ENCODE results near the gene SEMA5A. TPM values are rescaled to one million over a fixed set of nuclear protein-coding genes. Genes with fewer than 3 reads are reported as not detected.

The SEMA5A gene
- total and polyA plus RNA-seq, 2 of the 8 experiments (the other 6 are each of a cell fraction or from before 2014, with no cell fraction given): 5.3 to 8.9 TPM

DNA sequence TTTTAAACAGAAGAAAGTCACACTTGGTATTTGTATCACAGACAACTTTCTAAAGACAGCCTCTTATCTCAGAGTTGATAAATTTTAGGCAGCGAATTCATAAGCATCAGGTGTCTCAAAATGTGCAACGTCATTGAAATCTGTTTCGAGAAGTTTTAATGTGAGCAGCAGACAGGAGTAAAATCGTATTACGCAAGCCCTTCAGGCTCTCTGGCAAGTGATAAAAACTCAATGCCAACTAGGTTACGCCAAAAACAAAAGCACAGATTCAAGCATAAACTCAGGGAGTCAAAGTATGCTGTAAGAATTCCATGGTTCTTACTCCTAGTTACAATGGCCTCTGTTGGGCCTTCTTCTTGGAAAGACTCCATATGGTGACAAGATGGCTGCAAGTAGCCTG, 244.7 kb downstream of the SEMA5A start:
- Histone ChIP-seq H3K23ac (ENCODE audit: insufficient read length) (no peak overlapping the region), H3K9me3 (ENCODE audit: insufficient read depth in 2 of 2, low read depth in 1 of 2, low read length in 1 of 2) (no peaks in the 10 kb centered on the region), H3K4me2 (ENCODE audit: insufficient read depth in 1 of 2, low read depth in 2 of 2, low read length in 2 of 2) (no peak overlapping the region), H3K14ac (ENCODE audit: insufficient read length) (no peak overlapping the region), H3K4me3 (ENCODE audit: extremely low read depth in 1 of 4, insufficient read depth in 2 of 4, low read depth in 3 of 4, low read length in 4 of 4) (no peak overlapping the region), H2BK120ac (replicated peaks; ENCODE audit: low read depth, low read length) (no peak overlapping the region), H4K20me1 (replicated peaks in 1 of 2; ENCODE audit: control insufficient read depth in 1 of 2, insufficient read depth in 2 of 2, low read length in 2 of 2) (no peaks in the 10 kb centered on the region), H2BK15ac (ENCODE audit: low read length) (no peak overlapping the region), H3K9ac (replicated peaks in 1 of 4; ENCODE audit: extremely low read depth in 1 of 4, low read depth in 3 of 4, low read length in 3 of 4) (no peak overlapping the region), H3K79me2 (ENCODE audit: control insufficient read depth in 1 of 2, insufficient read depth in 2 of 2, low read length in 2 of 2) (no peaks in the 10 kb centered on the region), H4K91ac (replicated peaks; ENCODE audit: insufficient read length, low read length) (no peak overlapping the region), H3K79me1 (ENCODE audit: low read depth, low read length) (no peaks in the 10 kb centered on the region), H3K4ac (replicated peaks; ENCODE audit: insufficient read length, low read depth, low read length) (no peak overlapping the region), H2AFZ (ENCODE audit: low read length) (no peak overlapping the region), H3K56ac (replicated peaks; ENCODE audit: insufficient read length, low read depth, low read length) (no peak overlapping the region), H3K27me3 (replicated peaks in 1 of 4; ENCODE audit: control insufficient read depth in 3 of 4, extremely low read depth in 1 of 4, insufficient read depth in 3 of 4, low read length in 3 of 4) (no peaks in the 10 kb centered on the region), H3K27ac (ENCODE audit: low read depth, low read length) (no peak overlapping the region), H2AK5ac (ENCODE audit: low read depth, low read length) (no peak overlapping the region), H2BK20ac (ENCODE audit: low read length) (no peak overlapping the region), H3K18ac (ENCODE audit: extremely low read depth, low read length) (no peak overlapping the region), H4K8ac (ENCODE audit: extremely low read depth, insufficient read depth, low read length) (no peak overlapping the region), H3K36me3 (ENCODE audit: control insufficient read depth in 2 of 4, insufficient read depth in 4 of 4, low read length in 3 of 4) (no peaks in the 10 kb centered on the region), H3K4me1 (replicated peaks in 1 of 4; ENCODE audit: control insufficient read depth in 3 of 4, insufficient read depth in 4 of 4, low read length in 3 of 4) (peaks cover 0 to 4% (median 0%) of the 10 kb centered on the region in 4 experiments; a peak in 1 of 7 replicates), H2BK12ac (ENCODE audit: low read depth, low read length) (no peak overlapping the region), H2BK5ac (ENCODE audit: low read depth, low read length) (no peak overlapping the region), H3K23me2 (ENCODE audit: low read depth, low read length) (no peaks in the 10 kb centered on the region), H4K5ac (ENCODE audit: insufficient read length, low read depth, low read length) (no peak overlapping the region)
- FAIRE-seq: no peak
- DNase-seq (ENCODE audit: low read depth in 1 of 2, low spot score in 2 of 2): no peak
- TF ChIP-seq, protein P1, sequence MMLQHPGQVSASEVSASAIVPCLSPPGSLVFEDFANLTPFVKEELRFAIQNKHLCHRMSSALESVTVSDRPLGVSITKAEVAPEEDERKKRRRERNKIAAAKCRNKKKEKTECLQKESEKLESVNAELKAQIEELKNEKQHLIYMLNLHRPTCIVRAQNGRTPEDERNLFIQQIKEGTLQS (IDR thresholded peaks at IDR 0.05; ENCODE audit: insufficient read depth, low read depth, low read length): no peak
- TF ChIP-seq JUND (IDR thresholded peaks at IDR 0.05; ENCODE audit: low read length) (no peak), CBX8 (IDR thresholded peaks at IDR 0.05; ENCODE audit: borderline replicate concordance, low read depth, low read length) (no peak), TCF12 (IDR thresholded peaks at IDR 0.05; ENCODE audit: low read depth, low read length) (no peak), GTF2F1 (IDR thresholded peaks at IDR 0.05; ENCODE audit: borderline replicate concordance, low read depth, low read length) (no peak)
- WGBS, 2 experiments (ENCODE audit: extremely low coverage in 1 of 2, insufficient coverage in 1 of 2, insufficient read length in 1 of 2, insufficient replicate concordance in 2 of 2, low coverage in 1 of 2, low lambda C conversion rate in 2 of 2, missing lambda C conversion rate in 1 of 2): 93% methylated on average over 6 of the region's 6 CpGs; no CpG with 5 or more reads in 1 of the 2 experiments
- ChIA-PET CTCF (ENCODE audit: partially characterized antibody) (interaction anchor here (0.6 to 1.3 kb wide), 6 partner anchors 16 to 683 kb away, joined by 3 read pairs; no protein-coding TSS in a partner anchor), POLR2A (ENCODE audit: partially characterized antibody) (no interaction called here)

Data from H1 (cell line).